HUDEP-2 (cell line): ENCODE measurements around the gene DCBLD2.
"Not testable (repeated sequence)": the region's sequence is repeated elsewhere in the genome, so short reads cannot be mapped to it uniquely, and the experiment has no call there.

Source experiments
- DNase-seq, 76 experiments: peaks; one replicate each; lab custom pipeline; 2025; ENCODE audit not compliant: unreplicated experiment in 76 of 76; lab: John Stamatoyannopoulos, UW

Gene DCBLD2

DNA sequence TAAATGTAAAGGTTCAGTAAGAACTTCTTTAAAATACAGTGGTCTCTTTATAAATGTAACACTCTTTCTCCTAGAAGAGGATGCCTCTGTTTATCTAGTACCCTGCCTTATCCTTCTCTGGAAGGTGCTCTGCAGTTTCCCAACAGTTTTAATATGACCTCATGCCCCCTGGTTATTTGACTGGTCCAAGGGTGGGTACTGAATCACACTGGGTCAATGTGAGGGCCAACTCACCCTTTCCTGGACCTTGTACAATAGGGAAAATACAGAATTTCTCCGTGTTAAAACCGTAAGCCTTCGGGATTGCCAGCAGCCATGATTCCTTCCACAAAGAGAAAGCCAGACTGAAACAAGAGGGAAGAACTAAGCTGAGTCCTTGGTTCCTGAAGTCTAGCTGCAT, 9.2 kb downstream of the DCBLD2 start:
- no peak for DNase-seq

DNA sequence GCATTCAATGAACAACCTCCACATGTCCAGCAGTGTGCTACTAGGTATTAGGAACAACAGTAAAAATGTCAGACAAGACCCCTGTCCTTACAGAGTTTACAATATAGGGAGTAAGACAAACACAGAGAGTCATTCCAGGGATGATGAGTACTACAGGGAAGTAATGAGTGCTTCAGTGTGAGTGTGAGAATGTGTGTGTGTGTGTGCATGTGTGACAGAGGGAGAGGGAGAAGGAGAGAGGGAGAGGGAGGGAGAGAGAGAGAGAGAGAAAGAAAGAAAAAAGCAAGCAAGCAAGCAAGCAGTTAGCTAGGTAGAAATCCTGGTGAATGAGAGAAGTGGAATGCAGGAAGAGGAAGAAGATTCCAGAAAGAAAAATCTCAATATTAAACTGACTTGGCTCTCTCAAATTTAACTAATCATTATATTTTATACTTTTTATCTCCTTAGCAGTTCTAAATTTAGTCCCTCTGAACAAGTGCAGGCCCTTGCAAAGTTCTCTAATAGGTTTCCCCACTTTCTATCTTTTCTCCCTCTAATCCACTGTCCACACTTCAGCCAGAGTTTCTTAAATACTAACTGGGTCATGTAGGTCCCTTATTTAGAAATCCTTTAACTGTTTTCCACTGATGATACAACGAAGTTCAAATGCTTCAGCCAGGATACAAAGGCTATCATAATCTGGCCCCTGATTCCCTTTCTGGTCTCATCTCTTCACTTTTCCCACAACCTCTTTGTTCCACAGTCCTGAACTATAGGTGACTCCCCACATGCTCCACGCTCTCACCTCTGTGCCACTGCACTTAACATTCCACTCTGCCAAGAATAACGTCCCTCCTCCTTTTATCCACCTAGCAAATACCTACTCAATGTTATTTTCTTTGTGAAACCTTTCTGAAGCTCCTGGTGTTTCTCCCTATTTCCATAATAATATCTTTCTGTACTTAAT, 10.3 kb downstream of the DCBLD2 start:
- DNase-seq: no peak

DNA sequence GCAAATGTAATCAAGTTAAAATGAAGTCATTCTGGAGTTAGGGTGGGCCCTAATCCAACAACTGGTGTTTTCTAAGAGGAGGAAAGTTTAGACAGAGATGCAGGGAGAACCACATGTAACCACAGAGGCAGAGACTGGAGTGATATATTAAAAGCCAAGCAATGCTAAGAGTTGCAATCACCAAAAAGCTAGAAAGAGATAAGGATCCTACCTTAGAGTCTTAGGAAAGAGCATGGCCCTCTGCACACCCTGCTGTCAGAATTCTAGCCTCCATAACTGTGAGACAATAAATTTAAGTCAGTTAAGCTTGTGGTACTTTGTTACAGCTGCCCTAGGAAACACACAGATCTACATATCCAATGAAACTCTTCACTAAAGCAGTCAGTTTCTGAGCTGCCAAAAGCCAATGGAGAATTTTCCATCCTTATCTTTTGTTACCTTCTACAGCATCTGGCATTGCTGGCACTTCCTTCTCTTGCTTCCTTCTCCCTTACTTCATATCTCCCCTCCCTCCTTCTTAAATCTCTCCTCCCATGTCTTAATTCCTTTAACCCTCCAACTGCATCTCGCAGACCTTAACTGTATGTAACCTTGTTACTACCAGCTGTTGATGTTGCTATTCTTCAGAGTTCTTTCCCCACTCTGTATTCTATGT, 11.2 kb downstream of the DCBLD2 start:
- peak in 4 of 76 experiments; percentile 4 to 25 (median 14) for DNase-seq

DNA sequence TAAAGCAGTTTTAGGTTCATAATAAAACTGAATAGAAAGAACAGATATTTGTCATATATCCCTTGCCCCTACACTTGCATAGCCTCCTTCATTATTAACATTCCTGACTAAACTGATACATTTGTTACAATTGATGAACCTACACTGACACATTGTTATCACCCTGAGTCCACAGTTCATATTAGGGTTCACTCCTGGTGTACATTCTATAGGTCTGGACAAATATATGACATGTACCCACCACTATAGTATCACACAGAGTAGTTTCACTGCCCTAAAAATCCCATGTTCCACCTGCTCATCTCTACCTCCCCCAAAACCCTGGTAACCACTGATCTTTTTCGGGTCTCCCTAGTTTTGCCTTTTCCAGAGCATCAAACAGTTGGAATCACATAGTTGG, 13.8 kb downstream of the DCBLD2 start:
- DNase-seq: no peak

DNA sequence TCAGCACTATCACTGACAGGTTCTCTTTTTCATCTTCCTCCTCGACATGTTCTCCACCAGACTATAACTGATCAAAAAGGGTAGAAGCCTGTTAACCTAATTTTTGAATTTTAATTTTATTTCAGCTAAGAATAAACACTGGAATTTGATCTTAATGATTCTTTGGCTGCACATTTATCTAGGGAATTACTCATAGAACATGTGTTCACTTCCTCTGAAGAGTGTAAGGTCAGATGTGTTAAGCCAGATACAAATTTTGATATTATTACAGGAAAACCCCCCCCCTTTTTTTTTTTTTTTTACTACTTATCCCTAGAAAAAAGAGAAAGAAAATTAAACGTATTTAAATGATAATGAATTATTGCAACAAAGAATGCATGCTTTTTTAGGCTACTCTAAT, 15.0 kb downstream of the DCBLD2 start:
- DNase-seq: no peak

DNA sequence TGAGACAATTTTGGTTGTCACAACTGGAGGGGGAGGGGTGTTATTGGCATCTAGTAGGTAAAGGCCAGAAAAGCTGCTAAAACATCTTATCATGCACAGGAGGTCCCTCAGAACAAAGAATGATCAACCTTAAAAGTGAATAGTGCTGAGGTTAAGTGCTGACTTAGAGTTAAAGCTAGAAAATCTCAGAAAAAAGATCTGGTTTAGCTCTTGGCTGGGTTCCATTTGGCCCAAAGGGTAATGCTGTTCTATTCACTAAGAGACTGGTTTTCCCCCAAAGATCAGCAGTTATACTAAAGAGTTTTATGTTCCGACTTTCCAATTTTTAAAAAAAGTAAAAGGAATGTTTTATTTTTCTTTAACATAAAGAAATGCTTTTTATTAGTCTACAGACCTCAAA, 15.6 kb downstream of the DCBLD2 start:
- DNase-seq: no peak

DNA sequence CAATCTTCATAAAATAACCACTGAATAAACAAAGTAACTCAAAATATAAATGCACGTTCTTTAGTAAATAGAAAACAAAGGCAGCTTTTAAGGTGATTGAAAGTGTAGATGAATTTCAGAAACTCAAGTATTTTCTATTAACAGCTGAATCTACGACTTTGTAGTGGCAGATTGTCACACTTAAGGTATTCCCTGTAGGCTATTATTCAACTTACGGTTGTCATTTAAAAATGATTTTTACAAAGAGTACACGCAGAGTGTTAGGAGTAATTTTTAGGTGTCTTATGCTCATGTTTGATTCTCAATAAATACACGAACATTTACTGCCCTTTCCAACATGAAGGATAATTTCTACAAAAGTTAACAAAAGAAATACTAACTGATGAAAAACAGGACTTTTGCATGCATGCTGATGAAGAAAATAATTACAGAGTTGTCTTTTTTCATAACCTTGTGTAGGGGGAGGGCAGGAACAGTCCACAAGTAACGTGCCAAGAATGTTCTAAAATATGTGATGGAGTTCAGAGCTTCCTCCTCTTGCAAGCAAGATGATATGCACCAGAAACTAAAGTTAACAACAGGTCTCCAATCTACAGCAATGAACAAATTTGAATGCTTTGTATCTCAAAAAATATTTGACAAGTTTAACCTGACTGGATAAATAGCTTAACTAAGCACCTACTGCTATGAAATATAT, 16.7 kb downstream of the DCBLD2 start:
- no peak for DNase-seq

DNA sequence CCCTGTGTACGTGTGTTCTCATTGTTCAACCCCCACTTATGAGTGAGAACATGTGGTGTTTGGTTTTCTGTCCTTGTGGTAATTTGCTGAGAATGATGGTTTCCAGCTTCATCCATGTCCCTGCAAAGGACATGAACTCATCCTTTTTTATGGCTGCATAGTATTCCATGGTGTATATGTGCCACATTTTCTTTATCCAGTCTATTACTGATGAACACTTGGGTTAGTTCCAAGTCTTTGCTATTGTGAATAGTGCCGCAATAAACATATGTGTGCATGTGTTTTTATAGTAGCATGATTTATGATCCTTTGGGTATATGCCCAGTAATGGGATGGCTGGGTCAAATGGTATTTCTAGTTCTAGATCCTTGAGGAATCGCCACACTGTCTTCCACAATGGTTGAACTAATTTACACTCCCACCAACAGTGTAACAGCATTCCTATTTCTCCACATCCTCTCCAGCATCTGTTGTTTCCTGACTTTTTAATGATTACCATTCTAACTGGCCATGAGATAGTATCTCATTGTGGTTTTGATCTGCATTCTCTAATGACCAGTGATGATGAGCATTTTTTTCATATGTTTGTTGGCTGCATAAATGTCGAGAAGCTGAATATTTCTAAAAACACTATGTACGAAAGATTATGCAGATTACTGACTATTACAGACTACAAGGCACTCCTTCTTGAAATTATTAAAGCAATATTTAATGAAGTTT, 18.7 kb downstream of the DCBLD2 start:
- not testable (repeated sequence) for DNase-seq

DNA sequence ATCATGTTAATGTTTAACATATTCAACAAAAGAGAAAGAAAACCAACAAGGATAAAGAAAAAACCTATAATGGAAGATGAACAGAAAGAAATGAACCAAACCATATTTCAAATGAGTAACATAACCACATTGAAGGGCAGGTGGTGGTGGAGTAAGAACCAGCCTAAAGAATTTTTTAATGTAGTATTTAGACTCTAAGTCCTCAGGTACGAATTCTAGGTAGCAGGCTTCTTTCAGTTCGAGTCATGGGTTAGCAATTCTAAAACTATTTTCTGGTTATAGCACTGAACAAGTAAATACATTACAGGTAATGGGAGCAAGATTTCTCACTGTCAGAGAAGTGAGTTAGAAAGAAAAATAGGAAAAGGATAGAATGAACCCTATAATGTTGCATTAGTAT, 24.4 kb downstream of the DCBLD2 start:
- DNase-seq: no peak

DNA sequence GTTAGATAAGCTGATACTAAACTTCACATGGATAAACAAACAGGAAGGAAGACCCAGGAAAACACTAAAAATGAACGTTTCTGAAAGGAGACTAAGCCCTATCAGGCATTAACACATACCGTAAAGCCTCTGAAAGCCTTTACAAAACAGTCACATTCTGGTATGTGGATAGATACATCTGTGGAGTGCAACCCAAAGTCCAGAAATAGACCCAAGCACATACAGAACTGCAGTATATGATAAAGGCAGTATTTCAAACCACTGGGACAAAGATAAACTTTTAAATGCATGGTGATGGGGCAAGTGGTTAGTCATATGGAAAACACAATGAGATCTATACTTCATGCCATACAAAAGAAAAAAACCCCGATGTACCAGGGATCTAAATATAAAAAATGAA, 26.0 kb downstream of the DCBLD2 start:
- DNase-seq: peak in 44 of 76 experiments; percentile 6 to 84 (median 56)

DNA sequence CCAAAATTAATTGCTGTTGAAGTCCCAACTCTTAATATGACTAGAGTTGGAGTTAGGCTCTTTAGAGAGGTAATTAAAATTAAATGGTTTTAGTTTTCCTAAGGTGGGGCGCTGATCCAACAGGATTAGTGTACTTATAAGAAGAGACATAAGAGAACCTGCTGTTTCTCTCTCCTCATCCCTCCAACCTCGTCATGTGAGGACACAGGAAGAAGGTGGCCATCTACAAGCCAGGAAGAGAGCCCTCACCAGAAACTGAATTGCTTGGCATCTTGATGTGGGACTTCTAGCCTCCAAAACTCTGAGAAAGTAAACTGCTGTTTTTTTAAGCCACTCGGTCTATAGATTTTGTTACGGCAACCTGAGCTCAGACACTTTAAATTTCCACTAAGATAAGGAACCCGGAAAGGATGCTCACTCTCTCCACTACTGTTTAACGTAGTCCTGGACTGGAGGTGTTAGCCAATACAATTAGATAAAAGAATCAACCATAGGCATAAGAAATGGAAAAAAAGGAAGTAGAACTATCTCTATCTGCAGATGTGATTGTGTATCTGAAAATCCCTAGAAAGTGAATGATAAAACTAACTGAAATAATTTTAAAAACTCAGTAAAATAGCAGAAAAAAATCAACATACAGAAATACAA, 26.8 kb downstream of the DCBLD2 start:
- DNase-seq: peak in 30 of 76 experiments; percentile 0 to 68 (median 22)

DNA sequence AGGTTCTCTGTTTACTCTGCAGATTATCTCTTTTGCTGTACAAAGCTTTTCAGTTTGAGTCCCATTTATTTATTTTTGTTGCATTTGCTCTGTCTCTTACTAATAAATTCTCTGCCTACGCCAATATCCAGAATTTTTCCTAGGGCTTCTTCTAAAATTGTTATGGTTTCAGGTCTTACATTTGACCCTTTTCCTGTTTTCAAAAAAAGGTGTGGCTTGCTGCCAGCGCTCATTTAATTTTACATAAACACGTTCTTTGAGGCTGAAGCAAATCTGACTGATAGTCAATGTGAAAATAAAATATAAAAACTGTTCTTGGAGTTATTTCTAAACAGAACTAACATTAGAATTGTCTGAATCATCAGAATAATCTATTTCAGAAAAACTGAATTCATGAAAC, 32.1 kb downstream of the DCBLD2 start:
- no peak for DNase-seq

DNA sequence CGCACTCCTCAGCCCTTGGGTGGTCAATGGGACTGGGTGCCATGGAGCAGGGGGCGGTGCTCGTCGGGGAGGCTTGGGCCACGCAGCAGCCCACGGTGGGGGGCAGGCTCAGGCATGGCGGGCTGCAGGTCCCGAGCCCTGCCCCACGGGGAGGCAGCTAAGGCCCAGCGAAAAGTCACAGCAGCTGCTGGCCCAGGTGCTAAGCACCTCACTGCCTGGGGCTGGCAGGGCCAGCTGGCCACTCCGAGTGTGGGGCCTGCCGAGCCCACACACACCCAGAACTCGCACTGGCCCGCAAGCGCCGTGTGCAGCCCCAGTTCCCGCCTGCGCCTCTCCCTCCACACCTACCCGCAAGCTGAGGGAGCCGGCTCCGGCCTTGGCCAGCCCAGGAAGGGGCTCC, 43.5 kb downstream of the DCBLD2 start:
- DNase-seq: not testable (repeated sequence)

DNA sequence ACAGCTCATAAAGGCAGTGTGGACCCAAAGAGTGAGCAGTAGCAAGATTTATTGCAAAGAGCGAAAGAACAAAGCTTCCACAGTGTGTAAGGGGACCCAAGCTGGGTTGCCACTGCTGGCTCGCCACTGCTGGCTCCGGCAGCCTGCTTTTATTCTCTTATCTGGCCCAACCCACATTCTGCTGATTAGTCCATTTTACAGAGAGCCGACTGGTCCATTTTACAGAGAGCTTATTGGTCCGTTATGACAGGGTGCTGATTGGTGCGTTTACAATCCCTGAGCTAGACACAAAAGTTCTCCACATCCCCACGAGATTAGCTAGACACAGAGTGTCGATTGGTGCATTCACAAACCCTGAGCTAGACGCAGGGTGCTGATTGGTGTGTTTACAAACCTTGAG, 44.2 kb downstream of the DCBLD2 start:
- not testable (repeated sequence) for DNase-seq

DNA sequence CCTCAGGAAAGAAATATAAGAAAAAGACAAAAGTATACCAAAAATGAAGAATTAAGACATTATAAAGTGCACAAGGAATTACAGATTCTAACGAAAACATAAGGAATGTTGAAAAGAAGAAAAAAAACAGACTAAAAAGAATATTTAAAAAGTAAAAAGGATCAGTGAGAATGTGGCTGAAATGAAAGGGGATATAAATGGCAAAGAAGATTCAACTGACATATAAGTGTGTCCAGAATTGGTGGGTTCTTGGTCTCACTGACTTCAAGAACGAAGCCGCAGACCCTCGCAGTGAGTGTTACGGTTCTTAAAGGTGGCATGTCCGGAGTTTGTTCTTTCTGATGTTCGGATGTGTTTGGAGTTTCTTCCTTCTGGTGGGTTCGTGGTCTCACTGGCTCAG, 44.8 kb downstream of the DCBLD2 start:
- DNase-seq: no peak

DNA sequence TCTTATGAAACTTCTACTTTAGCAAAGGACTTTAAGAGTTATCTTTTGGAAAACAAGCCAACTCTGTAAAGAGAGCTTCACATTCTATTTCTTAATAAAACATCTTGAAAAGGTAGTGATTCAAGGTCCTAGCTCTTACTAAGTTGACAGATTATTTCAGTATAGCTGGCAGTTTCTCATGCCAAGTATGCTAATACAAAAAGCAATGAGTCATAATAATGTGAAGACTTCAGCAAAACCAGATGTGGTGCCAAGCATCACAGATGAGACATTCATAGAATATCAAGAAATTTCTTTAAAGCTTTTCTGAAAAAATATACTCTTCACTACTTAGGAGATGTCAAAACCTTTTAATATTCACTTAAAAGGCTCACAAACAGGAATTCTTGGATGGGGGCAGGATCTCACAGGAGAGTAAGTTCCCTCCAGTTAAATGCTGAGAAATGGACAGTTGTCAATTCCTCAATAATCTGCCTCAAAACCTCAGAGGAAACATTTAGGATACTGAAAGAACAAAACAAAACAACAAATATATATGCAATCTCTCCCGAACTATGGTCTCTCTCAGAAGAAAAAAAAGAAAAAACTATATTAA, 45.6 kb downstream of the DCBLD2 start:
- DNase-seq: no peak

DNA sequence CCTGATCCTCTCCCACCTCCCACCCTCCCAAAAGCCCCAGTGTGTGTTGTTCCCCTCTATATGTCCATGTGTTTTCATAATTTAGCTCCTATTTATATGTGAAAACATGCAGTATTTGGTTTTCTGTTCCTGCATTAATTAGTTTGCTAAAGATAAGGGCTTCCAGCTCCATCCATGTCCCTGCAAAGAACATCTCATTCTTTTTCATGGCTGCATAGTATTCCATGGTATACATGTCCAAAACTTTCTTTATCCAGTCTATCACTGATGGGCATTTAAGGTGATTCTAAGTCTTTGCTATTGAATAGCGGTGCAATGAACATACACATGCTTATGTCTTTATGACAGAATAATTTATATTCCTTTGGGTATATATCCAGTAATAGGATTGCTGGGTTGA, 53.4 kb downstream of the DCBLD2 start:
- no peak for DNase-seq

DNA sequence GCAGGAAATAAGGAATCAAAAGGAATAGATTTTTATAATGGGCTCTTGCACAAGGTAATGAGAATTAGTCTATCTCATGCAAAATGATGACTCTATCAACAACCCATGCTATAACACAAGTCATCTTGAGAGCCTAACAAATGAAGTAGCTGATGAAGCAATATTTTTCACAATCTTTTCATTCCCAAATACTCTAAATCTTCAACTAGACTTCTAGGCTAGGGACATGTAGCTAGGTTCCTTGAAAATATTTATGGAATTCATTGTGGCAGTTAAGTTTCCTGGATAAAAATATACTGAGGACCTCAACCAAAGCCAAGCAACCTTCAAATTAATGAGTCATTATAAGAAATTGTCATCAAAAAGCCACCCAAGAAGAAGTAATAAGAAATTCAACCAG, 55.4 kb downstream of the DCBLD2 start:
- DNase-seq: no peak

DNA sequence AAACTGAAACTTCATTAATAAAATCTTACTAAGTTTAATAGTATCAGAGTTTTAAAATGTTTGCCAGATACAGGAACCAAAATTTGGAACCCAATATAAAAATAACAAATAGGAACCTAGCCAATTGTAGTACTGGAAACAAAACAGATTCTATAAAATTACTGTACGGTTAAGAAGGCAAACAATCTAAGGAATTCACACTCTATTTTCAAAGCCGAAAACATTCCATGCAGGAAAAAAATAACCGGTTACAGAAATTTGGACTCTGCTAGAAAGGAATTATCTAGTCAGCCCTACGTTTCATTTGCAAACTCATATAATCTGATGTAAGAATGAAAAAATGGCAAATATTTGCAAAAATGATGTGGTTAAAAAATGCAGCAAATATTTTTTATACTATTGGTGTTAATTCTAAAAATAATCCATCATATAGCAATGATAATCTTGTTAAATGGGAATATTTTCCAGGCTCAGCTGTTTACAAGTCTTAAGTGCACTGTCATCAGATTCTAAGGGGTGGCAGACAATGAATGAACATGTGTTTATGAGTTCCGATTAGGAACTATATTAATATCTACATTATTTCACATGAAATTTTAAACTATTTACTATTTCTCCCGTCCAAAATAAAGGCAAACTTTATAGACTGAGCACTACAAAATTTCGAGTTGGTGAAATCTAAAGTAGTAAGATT, 58.1 kb downstream of the DCBLD2 start:
- no peak for DNase-seq
